Gastroesophageal sphincter (tissue), 3 donors: ENCODE results near the gene EPOP.

Source experiments
- CTCF ChIP-seq, 4 experiments: fragments of 200-600 bp in 2 of 4; fragments of 450-650 bp in 2 of 4; sonication (generic) in 1 of 4; IDR thresholded peaks; one replicate each; pipeline ENCODE4 v1.5.1; 2017 to 2019; ENCODE audit warnings: antibody characterized with exemption in 4 of 4, mild to moderate bottlenecking in 2 of 4, moderate library complexity in 2 of 4
- EP300 ChIP-seq: sonication (generic); formaldehyde crosslinking; IDR thresholded peaks from one replicate; pipeline ENCODE4 v1.6.1; 2017; ENCODE audit warnings: antibody characterized with exemption, mild to moderate bottlenecking
- POLR2AphosphoS5 ChIP-seq: sonication (generic); formaldehyde crosslinking; IDR thresholded peaks from one replicate; pipeline ENCODE4 v1.6.1; 2017; ENCODE audit warnings: antibody characterized with exemption

DNA sequence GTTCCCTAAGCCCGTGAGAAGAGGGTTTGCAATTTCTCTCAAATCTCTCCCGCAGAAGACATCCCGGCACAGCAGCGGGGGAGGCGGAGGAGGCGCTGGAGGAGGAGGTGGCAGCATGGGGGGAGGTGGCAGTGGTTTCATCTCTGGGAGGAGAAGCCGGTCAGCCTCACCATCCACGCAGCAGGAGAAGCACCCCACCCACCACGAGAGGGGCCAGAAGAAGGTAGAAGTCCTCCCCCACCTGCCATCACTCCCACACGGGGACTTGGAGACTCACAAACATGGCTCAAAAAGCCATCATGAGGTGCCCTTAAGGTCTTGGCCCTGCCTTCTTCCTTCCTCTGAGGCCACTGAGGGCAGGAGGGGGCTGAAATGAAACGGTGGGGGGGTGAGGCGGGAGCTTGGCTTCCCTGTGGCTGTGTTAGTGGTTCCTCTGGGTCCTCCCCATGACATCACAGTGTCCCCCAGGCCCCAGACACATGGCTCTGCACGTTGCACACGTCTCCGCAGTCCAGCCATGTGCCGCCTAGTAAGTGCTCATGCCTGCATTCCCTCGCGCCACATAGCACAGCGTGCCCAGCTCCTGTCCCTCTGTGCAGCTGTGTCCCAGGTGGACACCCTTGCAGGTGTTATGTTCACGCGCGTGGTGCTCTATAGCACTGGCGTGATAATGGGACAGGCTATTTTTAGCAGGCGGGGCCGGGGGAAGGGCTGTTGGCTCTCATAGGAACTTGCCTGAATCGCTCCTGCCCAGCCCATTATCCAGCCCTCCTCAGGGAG is 37.2 kb upstream of the EPOP start:
- TF ChIP-seq CTCF (IDR thresholded peaks at IDR 0.05) (no peak), POLR2AphosphoS5 (no peak), EP300 (no peak)
